ENCODE measurements around the gene PRG3. TPM values are rescaled to one million over a fixed set of nuclear protein-coding genes. Genes with fewer than 3 reads are reported as not detected.
"Not testable (repeated sequence)": the region's sequence is repeated elsewhere in the genome, so short reads cannot be mapped to it uniquely, and the experiment has no call there.

Gene PRG3
- total and polyA plus RNA-seq, 2 experiments from 2014 or later = not detected

DNA sequence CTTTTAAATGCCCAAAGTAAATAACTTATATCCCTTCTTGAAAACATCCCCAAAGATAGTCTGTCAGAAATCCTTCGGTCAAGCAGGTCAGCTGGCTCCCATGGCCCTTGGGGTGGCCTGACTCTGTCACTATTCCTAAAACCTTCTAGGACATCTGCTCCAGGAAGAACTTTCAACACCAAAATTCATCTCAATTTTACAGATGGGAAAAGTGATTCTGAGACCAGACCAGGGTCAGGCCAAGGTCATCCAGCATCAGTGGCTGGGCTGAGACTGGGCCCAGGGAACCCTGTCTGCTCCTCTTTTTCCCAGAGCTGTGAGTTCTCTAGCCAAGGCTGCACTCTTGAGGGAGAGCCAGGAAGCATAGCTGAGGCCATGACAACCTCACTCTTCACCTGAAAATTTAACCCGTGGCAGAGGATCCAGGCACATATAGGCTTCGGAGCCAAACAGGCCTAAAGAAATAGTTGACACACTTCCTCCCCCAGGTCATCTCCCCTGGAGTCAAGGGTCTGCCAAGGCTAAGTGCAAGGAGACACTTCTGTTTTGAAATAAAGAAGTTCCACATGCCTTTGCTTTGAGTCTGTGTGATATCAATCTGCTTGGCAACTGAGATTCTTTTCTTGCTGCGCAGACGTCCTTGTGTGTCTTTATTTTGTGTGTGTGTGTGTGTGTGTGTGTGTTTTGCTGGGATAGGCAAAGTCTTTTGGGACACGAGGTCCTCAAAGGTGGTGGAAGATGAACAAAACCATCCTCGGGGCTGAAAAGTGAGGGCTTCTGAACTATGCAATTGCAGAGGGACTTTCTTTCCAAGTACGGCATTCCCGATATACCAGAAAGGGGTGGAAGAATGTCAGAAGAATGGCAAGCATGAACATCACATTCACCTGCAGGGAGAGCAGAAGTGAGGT lies 26.3 kb upstream of the PRG3 start:
- H3K4me3 ChIP-seq = no peak overlapping the region
- WGBS (ENCODE audit: low lambda C conversion rate, missing lambda C conversion rate) = 89% methylated on average over 9 of the region's 9 CpGs
- no peak overlapping the region for H3K27ac ChIP-seq
- no peak overlapping the region for H3K4me2 ChIP-seq
- no peak overlapping the region for H2AFZ ChIP-seq
- no peaks in the 10 kb centered on the region for H4K20me1 ChIP-seq (ENCODE audit: insufficient read depth, poor library complexity, severe bottlenecking)
- no peaks in the 10 kb centered on the region for H3K36me3 ChIP-seq (replicated peaks; ENCODE audit: insufficient read depth, low read depth)
- TF ChIP-seq EZH2 (IDR thresholded peaks at IDR 0.05; ENCODE audit: borderline replicate concordance) = no peak
- no peaks in the 10 kb centered on the region for H3K4me1 ChIP-seq (ENCODE audit: insufficient read depth)
- H3K9me3 ChIP-seq (ENCODE audit: low read depth) = no peaks in the 10 kb centered on the region
- DNase-seq (ENCODE audit: low spot score) = no peak
- H3K9me2 ChIP-seq (replicated peaks; ENCODE audit: insufficient read depth) = no peaks in the 10 kb centered on the region
- H3K79me2 ChIP-seq = no peaks in the 10 kb centered on the region
- no peaks in the 10 kb centered on the region for H3K27me3 ChIP-seq

DNA sequence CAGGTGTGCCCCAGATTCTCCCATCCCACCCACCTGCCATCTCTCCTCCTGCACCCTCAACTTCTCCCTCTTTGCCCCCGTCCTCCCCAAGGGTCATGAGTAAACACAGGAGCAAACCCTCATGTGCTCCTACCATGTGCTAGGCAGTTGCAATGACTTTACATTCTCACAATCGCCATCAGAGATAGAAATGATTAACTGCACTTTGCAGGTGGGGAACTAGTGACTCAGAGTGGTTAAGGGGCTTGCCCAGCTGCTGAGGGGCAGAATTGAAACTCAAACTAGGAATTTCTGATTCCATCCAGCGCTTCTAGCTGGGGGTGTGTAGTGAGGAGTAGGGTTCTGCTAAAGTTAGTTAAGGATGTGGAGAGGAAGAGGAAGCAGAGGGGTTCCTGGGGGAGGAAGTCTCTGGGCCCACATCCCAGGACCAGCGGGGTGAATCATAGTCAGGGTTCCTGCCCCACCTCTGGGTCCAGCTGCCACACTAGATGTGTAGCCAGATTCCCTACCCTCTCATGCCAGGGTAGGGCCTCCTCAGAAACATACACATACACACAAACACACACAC lies 25.5 kb upstream of the PRG3 start:
- H3K27ac ChIP-seq = no peak overlapping the region
- no peaks in the 10 kb centered on the region for H4K20me1 ChIP-seq (ENCODE audit: insufficient read depth, poor library complexity, severe bottlenecking)
- H2AFZ ChIP-seq = no peak overlapping the region
- no peaks in the 10 kb centered on the region for H3K36me3 ChIP-seq (replicated peaks; ENCODE audit: insufficient read depth, low read depth)
- H3K9me2 ChIP-seq (replicated peaks; ENCODE audit: insufficient read depth) = no peaks in the 10 kb centered on the region
- H3K4me2 ChIP-seq = no peak overlapping the region
- H3K4me3 ChIP-seq = no peak overlapping the region
- no peaks in the 10 kb centered on the region for H3K4me1 ChIP-seq (ENCODE audit: insufficient read depth)
- H3K79me2 ChIP-seq = no peaks in the 10 kb centered on the region
- no peaks in the 10 kb centered on the region for H3K27me3 ChIP-seq
- DNase-seq (ENCODE audit: low spot score) = no peak
- H3K9me3 ChIP-seq (ENCODE audit: low read depth) = no peaks in the 10 kb centered on the region
- TF ChIP-seq EZH2phosphoT487 (IDR thresholded peaks at IDR 0.05; ENCODE audit: low read depth, severe bottlenecking, unreplicated experiment) = no peak
- TF ChIP-seq EZH2 (IDR thresholded peaks at IDR 0.05; ENCODE audit: borderline replicate concordance) = no peak
- TF ChIP-seq, protein P1, sequence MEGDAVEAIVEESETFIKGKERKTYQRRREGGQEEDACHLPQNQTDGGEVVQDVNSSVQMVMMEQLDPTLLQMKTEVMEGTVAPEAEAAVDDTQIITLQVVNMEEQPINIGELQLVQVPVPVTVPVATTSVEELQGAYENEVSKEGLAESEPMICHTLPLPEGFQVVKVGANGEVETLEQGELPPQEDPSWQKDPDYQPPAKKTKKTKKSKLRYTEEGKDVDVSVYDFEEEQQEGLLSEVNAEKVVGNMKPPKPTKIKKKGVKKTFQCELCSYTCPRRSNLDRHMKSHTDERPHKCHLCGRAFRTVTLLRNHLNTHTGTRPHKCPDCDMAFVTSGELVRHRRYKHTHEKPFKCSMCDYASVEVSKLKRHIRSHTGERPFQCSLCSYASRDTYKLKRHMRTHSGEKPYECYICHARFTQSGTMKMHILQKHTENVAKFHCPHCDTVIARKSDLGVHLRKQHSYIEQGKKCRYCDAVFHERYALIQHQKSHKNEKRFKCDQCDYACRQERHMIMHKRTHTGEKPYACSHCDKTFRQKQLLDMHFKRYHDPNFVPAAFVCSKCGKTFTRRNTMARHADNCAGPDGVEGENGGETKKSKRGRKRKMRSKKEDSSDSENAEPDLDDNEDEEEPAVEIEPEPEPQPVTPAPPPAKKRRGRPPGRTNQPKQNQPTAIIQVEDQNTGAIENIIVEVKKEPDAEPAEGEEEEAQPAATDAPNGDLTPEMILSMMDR (IDR thresholded peaks at IDR 0.05; ENCODE audit: poor library complexity) = no peak
- WGBS (ENCODE audit: low lambda C conversion rate, missing lambda C conversion rate) = 84% methylated on average over 4 of the region's 4 CpGs

DNA sequence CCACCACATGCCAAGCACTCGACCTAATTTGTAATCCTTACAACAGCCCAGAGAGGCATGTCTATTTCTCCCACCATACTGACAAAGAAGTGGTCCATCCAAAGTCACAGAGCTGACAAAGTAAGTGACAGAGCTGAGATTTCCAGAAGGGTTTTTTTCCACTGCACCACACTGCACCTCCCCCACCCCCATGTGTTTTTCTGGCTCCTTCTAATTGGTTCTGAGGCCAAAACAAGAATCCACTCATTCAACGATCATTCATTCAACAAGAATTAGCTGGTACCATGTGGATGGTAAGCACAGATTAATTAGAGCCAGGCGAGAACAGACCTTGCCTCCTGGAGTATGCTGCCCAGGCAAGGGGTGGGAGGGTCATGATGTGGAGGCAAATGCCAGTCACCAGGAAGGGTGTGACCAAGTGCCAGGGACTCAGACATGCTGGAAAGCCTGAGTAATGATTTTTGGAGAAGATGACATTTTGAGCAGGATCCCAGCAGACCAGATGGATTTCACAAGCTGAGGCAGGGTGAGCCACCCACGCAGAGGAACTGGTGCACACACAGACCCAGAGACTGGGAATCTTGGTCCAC lies 24.4 kb upstream of the PRG3 start:
- TF ChIP-seq EZH2 (IDR thresholded peaks at IDR 0.05; ENCODE audit: borderline replicate concordance) (no peak), EZH2phosphoT487 (IDR thresholded peaks at IDR 0.05; ENCODE audit: low read depth, severe bottlenecking, unreplicated experiment) (no peak)
- TF ChIP-seq, protein P1 (IDR thresholded peaks at IDR 0.05; ENCODE audit: poor library complexity) = no peak
- no peaks in the 10 kb centered on the region for H3K4me1 ChIP-seq (ENCODE audit: insufficient read depth)
- no peaks in the 10 kb centered on the region for H3K36me3 ChIP-seq (replicated peaks; ENCODE audit: insufficient read depth, low read depth)
- WGBS (ENCODE audit: low lambda C conversion rate, missing lambda C conversion rate) = 95% methylated on average over 4 of the region's 4 CpGs
- no peaks in the 10 kb centered on the region for H4K20me1 ChIP-seq (ENCODE audit: insufficient read depth, poor library complexity, severe bottlenecking)
- no peaks in the 10 kb centered on the region for H3K9me2 ChIP-seq (replicated peaks; ENCODE audit: insufficient read depth)
- H3K79me2 ChIP-seq = no peaks in the 10 kb centered on the region
- no peak overlapping the region for H3K27ac ChIP-seq
- no peak overlapping the region for H2AFZ ChIP-seq
- H3K9me3 ChIP-seq (ENCODE audit: low read depth) = no peaks in the 10 kb centered on the region
- H3K4me2 ChIP-seq = no peak overlapping the region
- no peaks in the 10 kb centered on the region for H3K27me3 ChIP-seq
- no peak for DNase-seq (ENCODE audit: low spot score)
- H3K4me3 ChIP-seq = no peak overlapping the region

DNA sequence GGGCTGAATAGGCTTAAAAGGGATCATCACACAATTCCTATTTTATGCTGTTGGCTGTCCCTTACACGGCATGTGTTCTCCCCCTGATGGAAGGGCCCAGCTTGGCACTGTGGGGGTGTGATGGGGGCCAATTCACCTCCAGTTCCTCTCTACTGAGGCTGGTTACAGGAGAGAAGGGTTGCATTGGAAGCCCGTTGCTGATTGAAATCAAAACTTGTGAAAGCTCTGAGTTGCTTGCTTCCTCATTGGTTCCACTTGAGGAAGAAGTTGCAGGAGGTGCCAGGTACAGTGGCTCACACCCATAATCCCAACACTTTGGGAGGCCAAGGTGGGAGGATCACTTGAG lies 22.8 kb upstream of the PRG3 start:
- H3K79me2 ChIP-seq = no peaks in the 10 kb centered on the region
- TF ChIP-seq EZH2phosphoT487 (IDR thresholded peaks at IDR 0.05; ENCODE audit: low read depth, severe bottlenecking, unreplicated experiment) (no peak), EZH2 (IDR thresholded peaks at IDR 0.05; ENCODE audit: borderline replicate concordance) (no peak)
- TF ChIP-seq, protein P1 (IDR thresholded peaks at IDR 0.05; ENCODE audit: poor library complexity) = no peak
- no peaks in the 10 kb centered on the region for H4K20me1 ChIP-seq (ENCODE audit: insufficient read depth, poor library complexity, severe bottlenecking)
- no peak overlapping the region for H3K4me3 ChIP-seq
- H3K36me3 ChIP-seq (replicated peaks; ENCODE audit: insufficient read depth, low read depth) = no peaks in the 10 kb centered on the region
- H3K27ac ChIP-seq = no peak overlapping the region
- no peaks in the 10 kb centered on the region for H3K9me2 ChIP-seq (replicated peaks; ENCODE audit: insufficient read depth)
- no peak overlapping the region for H2AFZ ChIP-seq
- WGBS (ENCODE audit: low lambda C conversion rate, missing lambda C conversion rate) = 88% methylated on average over 2 of the region's 2 CpGs
- no peak overlapping the region for H3K4me2 ChIP-seq
- H3K9me3 ChIP-seq (ENCODE audit: low read depth) = no peaks in the 10 kb centered on the region
- peaks cover 4% of the 10 kb centered on the region for H3K27me3 ChIP-seq
- DNase-seq (ENCODE audit: low spot score) = no peak
- no peaks in the 10 kb centered on the region for H3K4me1 ChIP-seq (ENCODE audit: insufficient read depth)

DNA sequence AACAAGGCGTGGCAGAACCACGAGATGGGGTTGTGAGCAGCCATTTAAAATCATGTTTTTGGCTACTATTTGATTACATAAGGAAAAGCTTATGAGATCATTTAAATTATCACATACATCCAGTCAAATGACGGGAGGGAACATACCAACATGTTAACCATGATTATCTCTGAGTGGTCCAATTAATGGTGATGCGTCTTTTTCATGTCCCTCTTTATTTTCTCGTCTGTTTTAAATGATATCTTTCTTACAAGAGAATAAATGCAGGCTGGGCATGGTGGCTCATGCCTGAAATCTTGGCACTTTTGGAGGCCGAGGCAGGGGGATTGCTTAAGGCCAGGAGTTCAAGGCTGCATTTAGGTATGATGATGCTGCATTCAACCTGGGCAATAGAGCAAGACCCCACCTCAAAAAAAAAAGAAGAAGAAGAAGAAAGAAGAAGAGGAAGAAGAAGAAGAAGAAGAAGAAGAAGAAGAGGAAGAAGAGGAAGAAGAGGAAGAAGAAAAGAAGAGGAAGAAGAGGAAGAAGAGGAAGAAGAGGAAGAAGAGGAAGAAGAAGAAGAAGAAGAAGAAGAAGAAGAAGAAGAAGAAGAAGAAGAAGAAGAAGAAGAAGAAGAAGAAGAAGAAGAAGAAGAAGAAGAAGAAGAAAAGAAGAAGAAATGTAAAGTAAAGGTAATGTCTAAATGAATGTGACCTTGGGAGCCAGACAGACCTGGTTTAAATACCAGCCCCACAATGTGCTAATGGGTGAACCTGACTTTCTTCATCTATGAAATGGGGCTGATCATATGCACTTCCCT lies 22.3 kb upstream of the PRG3 start:
- not testable (repeated sequence) for H3K4me2 ChIP-seq; H3K27me3 ChIP-seq; H2AFZ ChIP-seq; H3K4me3 ChIP-seq; H3K79me2 ChIP-seq; H3K36me3 ChIP-seq (replicated peaks; ENCODE audit: insufficient read depth, low read depth); DNase-seq (ENCODE audit: low spot score); H3K4me1 ChIP-seq (ENCODE audit: insufficient read depth); H3K9me2 ChIP-seq (replicated peaks; ENCODE audit: insufficient read depth); H4K20me1 ChIP-seq (ENCODE audit: insufficient read depth, poor library complexity, severe bottlenecking); H3K9me3 ChIP-seq (ENCODE audit: low read depth); H3K27ac ChIP-seq
- 87% methylated on average over 6 of the region's 6 CpGs for WGBS (ENCODE audit: low lambda C conversion rate, missing lambda C conversion rate)

Measured in hepatocyte (in vitro differentiated cells).